HG02852 (cell line): ENCODE results near the gene ACTL7A.
"Not testable (repeated sequence)": the region's sequence is repeated elsewhere in the genome, so short reads cannot be mapped to it uniquely, and the experiment has no call there.

Experiments used
- ATAC-seq: cut with Tn5 transposase; IDR thresholded peaks from one replicate; pipeline ENCODE4 v1.9.1; 2021; ENCODE audit warnings: mild to moderate bottlenecking, moderate library complexity; ENCODE audit not compliant: unreplicated experiment

ACTL7A gene

DNA sequence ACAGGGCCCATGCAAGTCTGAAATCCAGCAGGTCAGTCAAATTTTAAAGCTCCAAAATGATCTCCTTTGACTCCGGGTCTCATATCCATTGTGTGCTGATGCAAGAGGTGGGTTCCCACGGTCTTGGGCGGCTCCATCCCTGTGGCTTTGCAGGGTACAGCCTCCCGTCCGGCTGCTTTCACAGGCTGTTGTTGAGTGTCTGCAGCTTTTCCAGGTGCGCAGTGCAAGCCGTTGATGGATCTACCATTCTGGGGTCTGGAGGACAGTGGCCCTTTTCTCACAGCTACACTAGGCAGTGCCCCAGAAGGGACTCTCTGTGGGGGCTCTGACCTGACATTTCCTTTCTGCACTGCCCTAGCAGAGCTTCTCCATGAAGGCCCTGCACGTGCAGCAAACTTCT, 13.8 kb upstream of the ACTL7A start:
- ATAC-seq, result not testable (repeated sequence)

DNA sequence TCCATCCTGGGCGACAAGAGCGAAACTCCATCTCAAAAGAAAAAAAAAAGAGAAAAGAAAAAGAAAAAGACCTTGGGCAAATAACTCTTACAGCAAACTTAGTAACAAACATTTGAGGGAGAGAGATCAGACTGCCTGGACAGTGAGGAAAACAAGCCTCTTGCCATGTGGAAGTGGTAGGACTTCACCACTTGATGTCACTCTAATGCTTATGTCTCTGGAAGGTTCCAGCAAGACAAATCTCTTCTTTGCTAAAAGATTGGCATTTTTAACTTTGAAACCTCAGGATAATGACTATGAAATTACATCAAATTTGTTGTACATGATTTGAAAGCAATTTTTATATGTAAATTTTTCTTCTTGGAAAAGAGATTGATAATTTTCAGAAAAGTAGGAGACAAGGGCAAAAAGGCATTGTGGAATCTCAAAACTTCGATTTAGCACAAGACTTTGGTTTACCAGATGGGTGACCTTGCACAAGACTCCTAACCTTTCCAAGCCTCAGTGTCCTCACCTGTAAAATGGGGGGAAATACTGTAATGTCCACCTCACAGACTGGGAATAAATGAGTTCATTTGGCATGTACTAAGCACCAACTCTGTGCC, 11.7 kb upstream of the ACTL7A start:
- no peak for ATAC-seq

DNA sequence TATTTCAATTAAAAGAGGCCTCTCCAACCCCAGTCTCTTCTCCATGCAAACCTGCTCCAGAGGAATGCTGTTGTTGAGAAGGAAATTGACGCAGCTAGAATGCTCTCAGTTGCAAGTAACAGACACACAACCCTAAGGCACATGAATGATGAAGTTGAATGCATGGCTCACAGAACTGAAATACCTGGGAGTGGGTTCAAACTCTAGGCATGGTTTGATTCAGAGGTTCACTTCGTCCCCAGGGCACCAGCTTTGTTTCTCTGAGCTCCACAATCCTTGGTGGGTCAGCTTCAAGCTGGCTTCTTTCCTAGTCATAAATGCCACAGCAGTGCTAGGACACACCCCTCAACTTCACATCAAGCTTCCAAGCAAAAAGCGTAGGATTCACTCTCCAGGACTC, 10.9 kb upstream of the ACTL7A start:
- ATAC-seq, result no peak

DNA sequence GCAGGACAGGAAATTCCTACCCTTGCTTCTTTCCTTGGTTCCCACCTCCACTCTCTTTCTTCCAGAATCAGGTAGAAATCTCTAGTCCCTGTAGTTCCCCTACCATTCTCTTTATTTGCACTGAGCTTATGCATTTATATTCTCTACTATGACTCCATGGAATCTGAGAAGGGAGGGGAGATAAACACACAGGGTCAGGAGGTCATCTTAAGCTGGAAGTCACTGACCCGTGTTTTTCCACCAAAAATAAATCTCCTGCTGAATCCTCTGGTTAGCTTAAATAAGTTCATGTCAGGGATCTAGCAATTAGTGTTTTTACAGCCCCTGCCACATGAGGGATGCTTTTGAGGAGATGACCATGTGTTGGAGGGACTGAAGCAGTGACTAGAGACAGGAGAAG, 10.0 kb upstream of the ACTL7A start:
- ATAC-seq, result no peak

DNA sequence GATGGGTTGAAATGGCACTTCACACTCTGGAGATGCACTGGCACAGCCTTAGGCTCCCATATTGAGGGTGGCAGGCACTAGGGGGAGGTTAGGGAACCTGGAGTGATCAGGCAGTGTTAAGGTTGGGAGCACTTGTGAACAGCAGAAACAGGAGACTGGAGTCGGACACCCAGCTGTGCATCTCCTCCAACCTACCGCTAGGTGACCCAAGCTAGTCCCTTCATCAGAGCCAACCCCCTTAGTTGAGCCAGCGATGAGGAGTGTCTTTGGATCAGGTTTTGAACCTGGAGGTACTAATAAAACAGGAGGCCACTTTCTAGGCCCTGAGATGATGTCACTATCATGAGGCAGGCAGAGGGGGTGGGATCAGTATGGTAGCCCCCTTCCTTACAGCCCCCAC, 8.0 kb upstream of the ACTL7A start:
- ATAC-seq, result no peak

DNA sequence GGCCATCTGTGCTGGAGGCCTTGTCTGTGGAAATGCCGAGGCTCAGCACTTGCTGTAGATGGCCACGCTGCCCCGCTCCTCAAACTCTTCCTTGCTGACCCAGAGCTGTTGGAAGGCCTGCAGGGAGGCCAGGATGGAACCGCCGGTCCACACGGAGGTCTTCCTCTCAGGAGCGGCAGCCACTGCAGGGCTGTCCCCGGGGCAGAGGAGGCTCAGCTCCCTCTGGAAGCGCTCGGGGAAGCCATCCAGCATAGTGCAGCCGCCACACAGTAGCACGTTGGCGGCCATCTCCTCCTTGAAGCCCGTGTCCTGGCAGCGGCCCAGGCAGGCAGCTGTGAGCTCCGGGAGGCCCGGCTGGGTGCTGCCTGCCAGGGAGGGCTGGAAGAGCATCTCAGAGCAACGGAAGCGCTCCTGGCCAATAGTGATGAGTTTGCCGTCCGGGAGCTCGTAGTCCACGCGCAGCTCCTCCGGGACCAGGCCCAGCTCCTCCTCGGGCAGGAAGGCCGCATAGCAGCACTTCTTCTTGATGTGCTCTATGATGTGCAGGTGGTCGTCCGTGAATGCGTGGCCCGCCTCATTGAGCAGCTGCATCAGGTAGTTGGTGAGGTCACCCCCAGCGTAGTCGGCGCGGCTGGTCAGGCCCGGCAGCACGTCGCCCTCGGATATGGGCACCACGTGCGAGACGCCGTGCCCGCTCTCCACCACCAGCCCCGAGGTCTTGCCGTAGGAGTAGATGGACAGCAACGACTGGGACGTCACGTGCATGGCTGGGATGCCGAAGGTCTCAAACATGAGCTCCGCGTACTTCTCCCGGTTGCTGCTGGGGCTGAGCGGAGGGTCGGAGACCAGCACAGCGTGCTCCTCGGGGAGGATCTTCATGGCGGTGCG, 7.2 kb upstream of the ACTL7A start:
- no peak for ATAC-seq

DNA sequence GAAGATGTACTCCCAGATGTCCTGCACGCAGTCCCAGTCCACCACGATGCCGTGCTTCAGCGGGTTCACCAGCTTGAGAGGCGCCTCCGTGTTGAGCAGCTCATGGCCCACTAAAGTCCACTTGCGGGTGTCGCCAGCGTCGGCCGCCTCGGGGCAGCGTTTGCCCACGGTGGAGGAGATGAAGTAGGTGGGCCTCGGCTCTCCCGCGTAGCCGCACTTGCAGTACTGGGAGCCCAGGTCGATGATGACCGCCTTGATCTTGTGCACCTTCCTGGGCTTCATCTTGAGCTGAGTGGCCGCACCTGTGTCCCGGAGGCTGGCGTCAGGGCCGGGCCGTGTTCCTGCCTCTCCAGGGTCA, 6.6 kb upstream of the ACTL7A start:
- no peak for ATAC-seq

DNA sequence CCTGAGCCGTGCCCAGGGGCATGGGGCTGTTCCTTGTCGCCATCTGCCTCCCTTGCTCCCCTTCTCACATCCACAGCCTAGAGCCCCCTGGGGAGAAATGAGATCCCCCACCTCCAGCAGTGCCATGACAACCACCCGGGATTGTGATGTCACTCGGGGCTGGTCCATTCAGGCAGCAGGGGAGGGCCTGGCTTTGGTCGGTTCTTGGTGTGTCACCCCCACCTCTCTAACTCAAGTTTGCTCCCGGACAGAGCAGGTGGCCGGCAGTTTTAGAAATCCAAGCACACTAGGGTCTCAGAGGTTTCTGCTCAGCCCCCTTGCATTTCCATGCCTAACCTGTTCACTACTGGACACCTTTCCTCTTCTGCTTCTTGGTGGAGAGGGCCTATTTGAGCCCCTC, 6.2 kb upstream of the ACTL7A start, which contains the start of gene ACTL7B:
Gene ACTL7B, minus strand, starts transcription at position 99 of the 400 bp plus-strand sequence. Its CDS starts 56 bp downstream, at position 43.
- ATAC-seq, result no peak

DNA sequence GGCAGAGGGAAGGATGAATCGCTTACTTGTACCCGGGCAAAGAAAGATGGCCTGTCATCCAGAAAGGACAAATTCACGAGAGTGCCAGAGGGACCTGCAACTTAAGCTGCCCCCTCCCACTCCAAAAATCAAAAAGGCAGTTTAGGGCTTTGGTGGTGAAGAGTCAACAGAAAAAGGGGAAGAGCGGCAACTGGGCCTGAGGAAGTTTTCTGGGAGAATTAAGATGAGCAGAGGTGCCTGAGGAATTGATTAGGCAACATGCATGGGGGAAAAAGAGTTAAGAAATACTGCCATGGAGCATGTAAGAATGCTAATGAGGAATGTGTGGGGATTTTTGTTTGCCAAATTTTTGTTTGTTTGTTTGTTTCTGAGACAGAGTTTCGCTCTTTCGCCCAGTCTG, 4.5 kb upstream of the ACTL7A start:
- ATAC-seq, result no peak

DNA sequence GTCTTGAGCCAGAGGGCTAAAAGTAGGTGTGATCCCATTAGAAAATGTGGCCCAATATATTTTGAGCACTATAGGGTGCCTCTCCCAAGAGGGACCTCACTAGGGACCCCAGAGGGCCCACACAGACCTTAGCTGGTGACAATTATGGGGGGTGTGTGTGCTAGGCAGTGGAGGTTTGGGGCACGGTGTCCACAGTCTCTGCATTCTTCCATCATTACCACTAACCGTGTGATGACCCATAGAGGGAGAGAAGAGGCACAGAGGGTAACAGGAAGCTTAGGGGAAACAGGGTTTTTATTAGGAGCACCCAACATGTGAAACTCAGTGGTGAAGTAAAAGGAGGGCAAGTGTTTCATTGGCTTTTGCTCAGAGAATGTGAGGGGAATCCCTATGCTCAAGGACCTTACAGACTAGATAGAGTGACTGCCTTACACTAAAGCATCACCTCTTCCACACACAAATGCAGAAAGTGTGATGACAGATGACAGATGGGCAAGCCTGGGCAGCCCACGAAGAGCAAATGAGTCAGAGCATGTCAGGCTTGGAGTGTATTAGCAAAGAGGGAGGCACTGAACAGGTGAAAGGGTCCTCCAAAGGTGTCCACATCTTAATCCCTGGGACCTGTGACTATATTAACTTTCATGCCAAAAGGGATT, 2.5 kb upstream of the ACTL7A start:
- no peak for ATAC-seq

DNA sequence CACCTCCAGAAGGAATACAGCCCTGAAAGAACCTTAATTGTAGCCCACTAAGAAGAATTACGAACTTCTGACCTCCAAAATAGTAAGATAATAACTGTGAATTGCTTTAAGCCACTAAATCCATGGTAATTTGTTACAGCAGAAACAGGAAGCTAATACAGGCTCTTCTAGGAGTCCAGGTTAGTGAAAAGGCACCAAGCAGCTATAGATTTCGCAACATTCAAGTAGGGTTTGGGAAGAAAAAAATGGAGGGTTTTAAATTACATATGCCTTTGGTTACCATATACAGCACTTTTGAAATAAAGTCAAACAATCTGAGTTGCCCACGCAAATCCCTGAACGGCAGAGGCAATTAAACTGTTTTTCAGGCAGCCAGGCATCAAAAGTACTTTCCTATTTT, 1.7 kb upstream of the ACTL7A start:
- ATAC-seq, result no peak

DNA sequence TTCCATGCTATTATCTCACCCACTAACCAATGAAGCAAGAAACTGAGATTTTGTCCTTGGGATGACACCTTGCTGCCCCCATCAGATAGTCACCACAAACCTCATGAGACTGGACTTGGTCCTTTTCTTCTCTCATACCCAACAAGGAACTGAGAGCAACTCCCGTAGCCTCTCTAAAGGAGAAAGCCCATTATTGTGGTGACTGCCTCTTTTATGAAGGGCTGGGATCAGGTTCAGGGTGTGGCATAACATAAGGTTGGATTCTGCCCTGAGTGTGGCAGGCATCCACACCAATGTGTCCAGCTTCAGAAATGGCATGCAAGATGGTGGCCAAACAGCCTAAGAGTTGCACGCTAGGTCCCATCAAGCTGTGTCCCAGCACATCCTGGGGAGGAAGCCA, 1.3 kb upstream of the ACTL7A start:
- ATAC-seq, result no peak

DNA sequence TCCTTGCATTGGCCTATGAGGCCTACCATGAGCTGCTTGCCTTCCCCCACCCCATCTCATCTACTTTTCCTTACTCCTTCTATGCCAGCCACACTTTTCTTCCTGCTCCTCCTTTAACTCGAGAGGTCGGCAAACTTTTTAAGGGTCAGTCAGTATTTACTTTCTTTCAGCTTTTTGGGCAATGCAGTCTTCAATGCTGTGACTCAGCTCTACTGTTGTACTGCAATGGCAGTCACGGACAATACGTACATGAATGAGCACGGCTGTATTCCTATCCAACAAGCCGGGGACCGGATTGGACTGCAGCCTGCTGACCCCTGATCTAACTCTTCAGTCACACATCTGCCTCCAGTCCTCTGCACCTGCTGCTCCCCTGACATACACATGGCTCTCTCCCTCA, 602 bp upstream of the ACTL7A start:
- no peak for ATAC-seq

DNA sequence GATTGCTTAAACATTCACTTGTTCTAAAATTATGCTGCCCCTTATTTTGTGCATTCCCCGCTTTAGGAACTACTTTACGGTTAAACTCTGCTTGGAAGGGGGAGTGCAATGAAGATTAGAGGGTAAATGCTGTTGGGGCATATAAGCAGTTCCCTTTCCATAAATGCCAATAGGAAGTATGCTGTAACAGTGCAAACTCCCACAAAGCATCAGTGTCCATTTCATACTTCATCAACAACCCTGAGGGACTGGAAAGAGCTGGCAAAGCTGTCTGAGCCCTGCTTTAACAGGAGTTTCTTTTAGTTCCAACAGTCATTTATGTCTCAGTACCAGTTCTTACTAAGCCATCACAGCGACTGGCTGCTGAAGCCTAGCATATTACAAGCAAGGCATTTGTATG, 1.8 kb downstream of the ACTL7A start:
- no peak for ATAC-seq

DNA sequence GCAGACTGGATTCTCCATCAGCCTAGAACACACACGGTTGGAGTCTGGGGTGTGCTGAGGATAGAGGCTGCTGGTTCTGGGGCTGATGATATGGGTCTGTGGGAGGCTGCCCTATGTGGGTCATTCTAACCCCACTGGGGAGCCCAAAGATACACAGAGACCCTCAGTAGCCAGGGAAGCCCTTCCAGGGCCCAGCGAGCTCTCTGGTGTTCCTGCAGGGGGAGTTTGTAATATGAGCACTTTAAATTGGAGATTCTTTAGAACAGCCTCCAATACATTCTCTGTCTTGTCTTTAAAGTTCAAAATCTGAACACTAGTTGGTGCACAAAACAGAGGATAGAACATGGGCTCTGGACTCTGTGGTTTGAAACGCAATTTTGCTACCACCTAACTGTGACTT, 2.4 kb downstream of the ACTL7A start:
- ATAC-seq, result no peak

DNA sequence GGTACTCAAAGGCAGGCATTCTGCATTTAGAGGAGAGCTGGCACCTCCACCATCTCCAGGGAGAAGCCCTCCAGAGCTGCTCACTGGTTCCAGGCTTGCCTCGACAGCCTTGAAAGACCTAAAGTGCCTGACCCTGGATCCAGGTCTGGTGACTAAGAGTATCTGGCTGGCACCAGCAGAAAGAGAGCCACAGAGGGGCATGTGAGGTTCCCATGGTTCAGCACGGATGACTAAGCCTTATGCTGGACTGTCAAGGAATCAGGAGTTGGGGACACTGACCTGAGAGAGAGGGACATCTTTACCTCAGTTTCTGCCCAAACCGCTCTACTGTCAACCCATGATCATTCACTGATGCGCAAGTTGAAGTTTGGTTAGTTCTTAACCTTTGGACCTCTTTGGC, 3.0 kb downstream of the ACTL7A start:
- no peak for ATAC-seq

DNA sequence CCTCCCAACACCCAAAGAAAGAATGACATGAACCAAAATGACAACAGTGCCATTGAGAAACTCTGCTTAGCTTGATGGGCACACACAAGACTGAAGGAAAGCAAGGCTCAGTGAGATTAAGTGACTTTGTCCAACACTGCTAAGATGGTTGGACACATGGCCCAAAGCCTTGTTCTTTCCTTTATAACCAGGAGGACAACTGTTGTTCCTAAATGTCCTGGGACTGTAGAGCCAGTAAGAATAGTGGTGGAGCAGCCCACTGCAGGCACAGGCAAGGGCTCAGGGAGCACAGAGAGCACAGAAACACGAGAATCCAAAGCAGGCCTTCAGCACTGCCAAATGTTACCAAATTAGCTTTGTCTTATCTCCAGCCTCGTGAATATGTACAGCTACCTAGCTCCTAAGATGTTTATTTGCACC, 3.9 kb downstream of the ACTL7A start:
- no peak for ATAC-seq

DNA sequence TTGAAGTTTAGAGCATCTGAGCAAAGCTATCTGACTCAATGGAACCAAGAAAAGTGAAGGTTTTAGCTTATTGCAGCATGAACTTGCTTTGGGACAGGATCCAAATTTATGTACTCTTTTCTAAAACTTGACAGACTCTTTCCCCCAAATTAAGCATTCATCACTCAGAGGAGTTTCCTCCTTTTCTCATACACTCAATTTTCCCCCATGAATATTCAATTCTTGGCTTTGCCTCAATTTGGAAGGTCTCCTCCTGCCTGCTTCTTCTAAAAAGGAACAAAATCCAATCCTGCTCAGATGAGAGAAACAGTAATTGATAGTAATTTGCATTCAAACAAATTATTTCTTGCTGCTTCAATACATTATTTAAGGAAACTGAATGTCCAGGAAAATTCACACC, 5.0 kb downstream of the ACTL7A start:
- no peak for ATAC-seq

DNA sequence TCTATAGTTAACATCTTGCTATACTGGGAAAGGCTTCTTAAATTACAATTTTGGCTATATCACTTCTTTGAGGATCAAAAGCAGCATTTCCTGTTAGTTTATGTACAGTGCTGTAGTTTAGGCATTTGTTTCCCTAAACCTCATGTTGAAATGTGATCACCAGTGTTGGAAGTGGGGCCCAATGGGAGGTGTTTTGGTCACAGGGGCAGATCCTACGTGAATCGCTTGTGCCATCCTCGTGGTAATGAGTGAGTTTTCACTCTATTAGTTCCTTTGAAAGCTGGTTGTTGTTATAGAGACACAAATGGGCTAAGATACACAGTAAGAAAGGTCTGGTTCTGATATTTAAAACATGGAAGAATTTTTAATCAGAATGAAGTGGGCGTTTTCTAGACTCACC, 5.8 kb downstream of the ACTL7A start:
- ATAC-seq, result no peak

DNA sequence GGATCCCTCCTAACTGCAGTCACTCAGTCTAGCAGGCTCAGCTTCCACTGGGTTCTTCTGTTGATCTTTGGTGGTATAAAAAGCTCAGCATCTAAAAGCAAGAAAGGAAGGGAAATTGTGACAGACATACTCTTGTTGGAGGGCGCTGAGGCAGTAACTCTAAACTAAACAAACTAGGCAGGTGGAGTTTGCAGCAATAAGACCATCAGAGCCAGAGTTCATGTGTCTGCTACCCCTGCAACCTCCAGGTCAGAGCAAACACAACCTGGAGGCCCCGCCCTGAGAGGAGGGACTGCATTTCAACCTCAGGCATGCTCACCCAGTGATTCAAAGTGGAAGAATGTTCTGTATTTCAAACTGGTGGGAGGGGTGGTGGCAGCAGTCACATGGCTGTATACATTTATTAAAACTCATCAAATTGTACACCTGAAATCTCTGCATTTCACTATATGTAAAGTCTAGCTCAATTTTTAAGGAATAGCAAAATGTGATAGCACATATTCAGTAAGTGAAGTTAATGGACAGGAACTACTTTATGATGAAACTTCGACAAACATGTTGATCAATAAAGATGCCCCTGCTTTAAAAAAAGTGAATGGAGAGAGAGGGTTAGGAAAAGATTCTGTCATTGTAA, 7.1 kb downstream of the ACTL7A start:
- no peak for ATAC-seq

DNA sequence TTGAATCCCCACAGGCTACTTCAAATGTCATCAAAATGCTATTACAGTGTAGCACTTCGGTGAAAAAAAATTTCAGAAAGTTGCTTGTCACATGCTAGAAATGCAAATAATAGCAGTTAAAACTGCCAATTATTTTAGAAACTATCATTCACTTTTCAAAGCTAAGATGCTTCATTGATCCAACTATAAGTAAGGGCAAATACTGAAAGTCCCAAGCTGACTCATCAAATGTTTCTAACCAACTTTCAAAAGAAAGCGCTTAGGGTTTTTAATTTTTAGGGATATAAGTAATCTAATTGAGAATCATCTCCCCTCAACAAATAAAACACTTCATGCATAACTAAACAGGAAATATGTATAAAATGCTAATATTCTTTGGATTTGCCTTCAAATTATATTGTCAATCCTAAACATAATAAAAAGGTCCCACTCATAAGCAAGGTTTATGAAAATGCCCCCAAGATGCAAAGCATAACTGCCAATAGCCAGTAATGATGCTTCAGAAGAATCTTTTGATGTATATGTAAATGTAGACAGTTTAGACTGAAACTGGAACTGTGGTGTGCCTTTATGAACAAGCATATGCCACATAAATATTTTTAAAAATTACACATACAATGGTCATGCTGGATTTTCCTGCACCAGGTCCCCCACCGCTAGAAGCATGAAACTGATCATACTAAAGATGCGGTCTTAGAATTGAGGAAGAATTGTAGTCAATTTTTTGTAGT, 12.2 kb downstream of the ACTL7A start:
- ATAC-seq, result no peak
